ENCODE measurements around the gene ESRRA. TPM values are rescaled to one million over a fixed set of nuclear protein-coding genes. Genes with fewer than 3 reads are reported as not detected.
"Not testable (repeated sequence)": the region's sequence is repeated elsewhere in the genome, so short reads cannot be mapped to it uniquely, and the experiment has no call there.

ESRRA gene
- total RNA-seq, 1 donor = 21.6 TPM

DNA sequence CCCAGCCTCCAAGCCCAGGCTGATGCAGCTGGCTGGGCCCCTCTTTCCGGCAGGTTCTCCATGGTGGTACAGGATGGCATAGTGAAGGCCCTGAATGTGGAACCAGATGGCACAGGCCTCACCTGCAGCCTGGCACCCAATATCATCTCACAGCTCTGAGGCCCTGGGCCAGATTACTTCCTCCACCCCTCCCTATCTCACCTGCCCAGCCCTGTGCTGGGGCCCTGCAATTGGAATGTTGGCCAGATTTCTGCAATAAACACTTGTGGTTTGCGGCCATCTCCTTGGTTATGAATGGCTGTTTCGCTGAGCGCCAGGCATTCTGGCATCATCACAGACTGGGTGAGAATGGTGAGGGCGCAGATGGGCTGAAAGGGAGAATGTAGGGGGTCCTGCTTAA is 16.2 kb downstream of the ESRRA start:
- DNase-seq (ENCODE audit: low read depth) = no peak
- H3K4me3 ChIP-seq (ENCODE audit: low read depth, low read length) = no peak overlapping the region
- TF ChIP-seq, protein P1, sequence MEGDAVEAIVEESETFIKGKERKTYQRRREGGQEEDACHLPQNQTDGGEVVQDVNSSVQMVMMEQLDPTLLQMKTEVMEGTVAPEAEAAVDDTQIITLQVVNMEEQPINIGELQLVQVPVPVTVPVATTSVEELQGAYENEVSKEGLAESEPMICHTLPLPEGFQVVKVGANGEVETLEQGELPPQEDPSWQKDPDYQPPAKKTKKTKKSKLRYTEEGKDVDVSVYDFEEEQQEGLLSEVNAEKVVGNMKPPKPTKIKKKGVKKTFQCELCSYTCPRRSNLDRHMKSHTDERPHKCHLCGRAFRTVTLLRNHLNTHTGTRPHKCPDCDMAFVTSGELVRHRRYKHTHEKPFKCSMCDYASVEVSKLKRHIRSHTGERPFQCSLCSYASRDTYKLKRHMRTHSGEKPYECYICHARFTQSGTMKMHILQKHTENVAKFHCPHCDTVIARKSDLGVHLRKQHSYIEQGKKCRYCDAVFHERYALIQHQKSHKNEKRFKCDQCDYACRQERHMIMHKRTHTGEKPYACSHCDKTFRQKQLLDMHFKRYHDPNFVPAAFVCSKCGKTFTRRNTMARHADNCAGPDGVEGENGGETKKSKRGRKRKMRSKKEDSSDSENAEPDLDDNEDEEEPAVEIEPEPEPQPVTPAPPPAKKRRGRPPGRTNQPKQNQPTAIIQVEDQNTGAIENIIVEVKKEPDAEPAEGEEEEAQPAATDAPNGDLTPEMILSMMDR (IDR thresholded peaks at IDR 0.05; ENCODE audit: insufficient read depth, low read length) = no peak

DNA sequence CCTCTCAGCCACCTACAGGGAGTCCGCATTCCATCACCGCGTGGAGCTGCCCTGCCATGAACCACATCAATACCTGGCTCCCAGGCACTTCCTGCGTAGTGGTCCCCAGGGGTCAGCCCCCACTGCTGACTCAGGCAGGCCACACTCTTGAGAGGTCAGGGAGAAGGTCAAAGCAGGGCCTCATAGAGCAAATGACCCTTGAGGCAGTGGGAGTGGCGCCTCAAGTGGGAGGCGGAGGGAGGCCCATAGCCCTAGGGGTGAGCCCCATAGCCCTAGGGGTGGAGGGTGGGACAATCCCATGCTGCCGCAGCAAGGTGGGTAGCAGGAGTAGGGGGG is 17.6 kb downstream of the ESRRA start:
- H3K4me3 ChIP-seq (ENCODE audit: low read depth, low read length) = no peak overlapping the region
- TF ChIP-seq, protein P1 (IDR thresholded peaks at IDR 0.05; ENCODE audit: insufficient read depth, low read length) = no peak
- no peak for DNase-seq (ENCODE audit: low read depth)

DNA sequence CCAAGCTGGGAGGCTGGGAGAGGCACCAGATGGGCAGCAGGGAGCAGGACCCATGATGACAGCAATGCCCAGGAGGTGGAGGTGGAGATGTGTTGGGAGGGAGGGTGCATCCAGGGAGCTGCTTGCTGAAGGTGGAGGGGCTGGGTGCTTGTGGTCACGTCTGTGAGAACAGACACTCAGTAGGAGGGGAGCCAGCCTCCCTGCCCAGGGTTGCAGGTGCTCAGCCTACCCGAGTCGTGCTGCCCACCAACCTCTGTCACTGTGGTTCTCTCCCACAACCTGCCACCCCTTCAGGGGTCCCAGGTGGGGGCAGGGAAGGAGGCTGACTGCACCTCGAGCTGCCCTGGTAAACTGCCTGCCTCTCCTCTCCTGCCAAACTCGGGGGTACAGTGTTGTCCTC is 18.0 kb downstream of the ESRRA start:
- TF ChIP-seq, protein P1 (IDR thresholded peaks at IDR 0.05; ENCODE audit: insufficient read depth, low read length) = no peak
- H3K4me3 ChIP-seq (ENCODE audit: low read depth, low read length) = no peak overlapping the region
- no peak for DNase-seq (ENCODE audit: low read depth)

DNA sequence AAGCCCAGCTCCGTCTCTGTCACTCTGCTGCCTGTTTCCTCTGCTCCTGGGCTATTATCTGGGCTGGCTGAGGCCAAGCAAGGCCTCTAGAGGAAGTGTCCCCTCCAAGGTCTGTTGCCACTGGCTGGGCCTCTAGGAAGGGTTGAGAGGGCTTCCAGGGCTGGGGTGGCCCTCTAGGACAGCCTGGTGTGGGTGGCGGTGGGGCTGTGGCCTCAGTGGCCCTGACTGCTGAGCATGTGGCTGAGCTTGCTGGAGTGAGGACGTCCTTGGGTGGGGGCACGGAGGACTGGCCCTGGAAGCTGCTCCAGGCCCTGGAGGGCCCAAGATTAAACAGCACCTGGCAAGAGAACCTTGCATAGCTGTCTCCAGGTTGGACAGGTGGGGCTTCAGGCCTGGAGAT is 18.7 kb downstream of the ESRRA start:
- not testable (repeated sequence) for H3K4me3 ChIP-seq (ENCODE audit: low read depth, low read length); DNase-seq (ENCODE audit: low read depth)

DNA sequence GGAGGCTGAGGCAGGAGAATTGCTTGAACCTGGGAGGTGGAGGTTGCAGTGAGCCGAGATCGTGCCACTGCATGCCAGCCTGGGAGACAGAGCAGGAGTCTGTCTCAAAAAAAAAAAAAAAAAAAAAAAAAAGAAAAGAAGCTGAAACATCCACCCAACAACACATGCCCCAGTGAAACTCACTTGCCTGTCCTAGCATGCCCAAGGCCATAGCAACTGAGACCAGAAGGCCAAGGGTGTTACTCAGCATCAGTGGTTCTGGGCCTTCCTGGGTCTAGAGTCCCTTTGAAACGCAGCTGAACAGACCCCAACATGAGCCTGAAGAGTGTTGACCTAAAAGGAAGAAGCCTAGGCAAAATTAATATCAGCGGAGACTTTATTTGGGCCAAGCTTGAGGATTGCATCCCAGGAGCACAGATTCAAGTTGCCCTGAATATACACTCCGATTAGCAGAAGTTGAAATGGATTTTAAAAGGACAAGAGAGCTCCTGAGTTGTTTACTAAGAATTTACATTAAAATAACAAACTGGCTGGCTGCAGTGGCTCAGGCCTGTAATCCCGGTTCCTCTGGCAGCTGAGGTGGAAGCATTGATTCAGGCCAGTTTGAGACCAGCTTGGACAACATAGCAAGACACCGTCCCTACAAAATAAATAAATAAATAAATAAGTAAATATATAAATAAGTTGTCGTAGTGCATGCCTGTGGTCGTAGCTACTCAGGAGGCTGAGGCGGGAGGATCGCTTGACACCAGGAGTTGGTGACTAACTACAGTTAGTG is 19.6 kb downstream of the ESRRA start:
- H3K4me3 ChIP-seq (ENCODE audit: low read depth, low read length) = no peak overlapping the region
- no peak for DNase-seq (ENCODE audit: low read depth)
- TF ChIP-seq, protein P1 (IDR thresholded peaks at IDR 0.05; ENCODE audit: insufficient read depth, low read length) = no peak

DNA sequence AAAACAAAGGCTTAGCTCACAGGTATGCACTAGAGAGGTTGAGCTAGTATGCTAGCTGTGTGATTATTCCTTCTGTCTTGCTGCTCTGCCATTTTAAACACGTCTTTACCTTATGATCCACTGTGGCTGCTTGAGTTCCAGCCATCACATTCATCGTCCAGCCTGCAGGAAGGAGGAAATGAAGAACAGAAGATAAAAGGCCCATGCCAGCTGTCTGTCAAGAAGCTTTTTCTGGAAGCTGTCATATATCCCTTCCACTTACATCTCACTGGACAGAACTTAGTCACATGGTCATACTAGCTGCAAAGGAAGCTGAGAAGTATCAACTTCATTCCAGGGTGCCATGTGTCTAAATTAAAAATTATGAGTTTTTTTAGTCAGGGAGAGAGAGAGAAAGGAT is 22.1 kb downstream of the ESRRA start:
- no peak for DNase-seq (ENCODE audit: low read depth)
- TF ChIP-seq, protein P1 (IDR thresholded peaks at IDR 0.05; ENCODE audit: insufficient read depth, low read length) = no peak
- H3K4me3 ChIP-seq (ENCODE audit: low read depth, low read length) = no peak overlapping the region

DNA sequence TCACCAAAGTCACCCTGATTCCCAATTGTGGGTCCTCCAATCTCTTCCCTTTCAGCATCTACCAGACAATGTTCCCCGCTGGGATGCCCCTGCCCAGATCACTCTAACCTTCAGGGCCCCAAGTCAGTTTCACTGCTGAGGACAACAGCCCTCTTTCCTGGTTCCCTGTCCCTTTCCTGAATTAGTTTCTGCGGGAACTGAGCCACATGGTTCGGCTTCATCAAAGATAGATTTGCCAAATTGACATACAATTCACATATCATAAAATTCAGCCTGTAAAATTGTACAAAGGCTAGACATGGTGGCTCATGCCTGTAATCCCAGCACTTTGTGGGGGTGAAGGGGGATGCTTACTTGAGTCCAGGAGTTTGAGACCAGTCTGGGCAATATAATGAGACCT is 22.7 kb downstream of the ESRRA start:
- DNase-seq (ENCODE audit: low read depth) = no peak

More for the DNA sequence above, 22.7 kb downstream of the ESRRA start:
- TF ChIP-seq, protein P1 (IDR thresholded peaks at IDR 0.05; ENCODE audit: insufficient read depth, low read length) = no peak
- H3K4me3 ChIP-seq (ENCODE audit: low read depth, low read length) = no peak overlapping the region

Data from fibroblast of the aortic adventitia (primary cell).